Neural progenitor cell (in vitro differentiated cells): ENCODE measurements around the gene GMDS. TPM values are rescaled to one million over a fixed set of nuclear protein-coding genes. Genes with fewer than 3 reads are reported as not detected.

Source experiments
- DNase-seq: peaks from one replicate; pipeline ENCODE4 v3.0.0-alpha.2; 2016; ENCODE audit warnings: low spot score
- H2AFZ ChIP-seq: fragments of 200-600 bp; sonication (generic); replicated peaks from 2 replicates; pipeline ENCODE4 v1.6.1; 2016; ENCODE audit warnings: antibody characterized with exemption
- H3F3A ChIP-seq: fragments of 200-600 bp; sonication (generic); 2 replicates; pipeline ENCODE4 v1.6.1; 2016; ENCODE audit warnings: antibody characterized with exemption, low read depth
- H3K27ac ChIP-seq: fragments of 200-600 bp; sonication (generic); 2 replicates; pipeline ENCODE4 v1.5.1; 2016; ENCODE audit warnings: mild to moderate bottlenecking
- H3K27me3 ChIP-seq: fragments of 200-600 bp; sonication (generic); 2 replicates; pipeline ENCODE4 v1.6.1; 2016; ENCODE audit warnings: mild to moderate bottlenecking, moderate library complexity
- H3K36me3 ChIP-seq: fragments of 200-600 bp; sonication (generic); 2 replicates; pipeline ENCODE4 v1.5.1; 2016
- H3K4me1 ChIP-seq: fragments of 200-600 bp; sonication (generic); 2 replicates; pipeline ENCODE4 v1.6.1; 2016; ENCODE audit warnings: mixed run types
- H3K4me2 ChIP-seq: fragments of 200-600 bp; sonication (generic); 2 replicates; pipeline ENCODE4 v1.6.1; 2016
- H3K4me3 ChIP-seq: fragments of 200-600 bp; sonication (generic); 2 replicates; pipeline ENCODE4 v1.5.1; 2016
- H3K79me2 ChIP-seq: fragments of 200-600 bp; sonication (generic); 2 replicates; pipeline ENCODE4 v1.6.1; 2016; ENCODE audit warnings: low read depth
- H3K9ac ChIP-seq: fragments of 200-600 bp; sonication (generic); 2 replicates; pipeline ENCODE4 v1.6.1; 2016
- H3K9me3 ChIP-seq: fragments of 200-600 bp; sonication (generic); 2 replicates; pipeline ENCODE4 v1.5.1; 2016; ENCODE audit warnings: low read depth
- H4K20me1 ChIP-seq: fragments of 200-600 bp; sonication (generic); 2 replicates; pipeline ENCODE4 v1.6.1; 2016; ENCODE audit warnings: low read depth
- H3K27ac Mint-ChIP-seq: 3 replicates; pipeline ENCODE4 v1.8.0; 2021; ENCODE audit warnings: mixed read lengths
- H3K27me3 Mint-ChIP-seq: 2 replicates; pipeline ENCODE4 v1.8.0; 2022; ENCODE audit warnings: low read depth, mild to moderate bottlenecking, inconsistent platforms, moderate library complexity, mixed read lengths; ENCODE audit not compliant: insufficient read depth
- H3K36me3 Mint-ChIP-seq: 3 replicates; pipeline ENCODE4 v1.8.0; 2021; ENCODE audit warnings: mixed read lengths
- H3K4me1 Mint-ChIP-seq: 3 replicates; pipeline ENCODE4 v1.8.0; 2021; ENCODE audit warnings: mixed read lengths
- H3K4me3 Mint-ChIP-seq: 3 replicates; pipeline ENCODE4 v1.8.0; 2021; ENCODE audit warnings: mild to moderate bottlenecking, moderate library complexity, mixed read lengths
- H3K9me3 Mint-ChIP-seq: 3 replicates; pipeline ENCODE4 v1.8.0; 2020; ENCODE audit warnings: mixed read lengths
- CTCF ChIP-seq: fragments of 200-600 bp; sonication (generic); IDR thresholded peaks from 2 replicates; pipeline ENCODE4 v1.5.1; 2017; ENCODE audit warnings: antibody characterized with exemption, mild to moderate bottlenecking
- EZH2 ChIP-seq: fragments of 200-600 bp; sonication (generic); IDR thresholded peaks from 2 replicates; pipeline ENCODE4 v1.6.1; 2017; ENCODE audit warnings: antibody characterized with exemption, mild to moderate bottlenecking, moderate library complexity
- EZH2phosphoT487 ChIP-seq: fragments of 200-600 bp; sonication (generic); IDR thresholded peaks from 2 replicates; pipeline ENCODE4 v1.6.1; 2017; ENCODE audit warnings: antibody characterized with exemption
- total RNA-seq: library from RNA; depleted of rRNA; stranded (reverse); fragments of >200 nt; gene quantifications from 2 replicates; pipeline ENCODE4 v1.2.3, GENCODE V29; 2015; ENCODE audit warnings: low replicate concordance

The GMDS gene
- total RNA-seq, 1 donor from 2014 or later: 22.6 TPM

- H3K36me3 ChIP-seq: no peaks in the 10 kb centered on the region
- no peaks in the 10 kb centered on the region for H3K27me3 ChIP-seq
- Mint-ChIP-seq H3K9me3 (no peaks in the 10 kb centered on the region), H3K27ac (no peak overlapping the region), H3K27me3 (no peaks in the 10 kb centered on the region), H3K4me3 (no peak overlapping the region), H3K36me3 (no peaks in the 10 kb centered on the region), H3K4me1 (no peaks in the 10 kb centered on the region)
- no peak for DNase-seq
- H3F3A ChIP-seq: no peaks in the 10 kb centered on the region
- no peak overlapping the region for H3K9ac ChIP-seq
- no peak overlapping the region for H3K27ac ChIP-seq
- no peak overlapping the region for H2AFZ ChIP-seq
- H4K20me1 ChIP-seq: no peaks in the 10 kb centered on the region
- no peaks in the 10 kb centered on the region for H3K9me3 ChIP-seq
- TF ChIP-seq EZH2: no peak
- no peak for TF ChIP-seq CTCF
- TF ChIP-seq EZH2phosphoT487: no peak
- H3K4me1 ChIP-seq: no peaks in the 10 kb centered on the region
- H3K79me2 ChIP-seq: no peaks in the 10 kb centered on the region
- no peak overlapping the region for H3K4me3 ChIP-seq
- no peak overlapping the region for H3K4me2 ChIP-seq
Observed at GRCh38 chr6:2235777-2236495, 9.5 kb downstream of the GMDS start.

- H3K27me3 Mint-ChIP-seq: peaks cover 3% of the 10 kb centered on the region
- peaks cover 2% of the 10 kb centered on the region for H3K9me3 Mint-ChIP-seq
- no peak overlapping the region for H2AFZ ChIP-seq
- no peak overlapping the region for H3K4me3 ChIP-seq
- H3F3A ChIP-seq: no peaks in the 10 kb centered on the region
- H3K4me1 Mint-ChIP-seq: peaks cover 9% of the 10 kb centered on the region
- no peak overlapping the region for H3K27ac Mint-ChIP-seq
- H3K79me2 ChIP-seq: no peaks in the 10 kb centered on the region
- no peaks in the 10 kb centered on the region for H3K36me3 Mint-ChIP-seq
- H3K27me3 ChIP-seq: no peaks in the 10 kb centered on the region
- TF ChIP-seq EZH2 (no peak), CTCF (no peak), EZH2phosphoT487 (no peak)
- H3K27ac ChIP-seq: no peak overlapping the region
- DNase-seq: no peak
- H3K9me3 ChIP-seq: no peaks in the 10 kb centered on the region
- no peak overlapping the region for H3K4me3 Mint-ChIP-seq
- no peaks in the 10 kb centered on the region for H4K20me1 ChIP-seq
- H3K4me2 ChIP-seq: no peak overlapping the region
- peaks cover 9% of the 10 kb centered on the region for H3K4me1 ChIP-seq
- H3K36me3 ChIP-seq: no peaks in the 10 kb centered on the region
- H3K9ac ChIP-seq: no peak overlapping the region
Observed at GRCh38 chr6:2232445-2232844, 13.0 kb downstream of the GMDS start.

- Histone ChIP-seq H4K20me1 (no peaks in the 10 kb centered on the region), H3K9ac (no peak overlapping the region), H3K4me1 (peaks cover 9% of the 10 kb centered on the region), H3K79me2 (no peaks in the 10 kb centered on the region), H3F3A (no peaks in the 10 kb centered on the region), H3K27ac (no peak overlapping the region), H3K27me3 (no peaks in the 10 kb centered on the region), H3K4me2 (no peak overlapping the region), H3K4me3 (no peak overlapping the region), H3K9me3 (no peaks in the 10 kb centered on the region), H2AFZ (no peak overlapping the region), H3K36me3 (no peaks in the 10 kb centered on the region)
- DNase-seq: no peak
- Mint-ChIP-seq H3K9me3 (peaks cover 2% of the 10 kb centered on the region), H3K27ac (no peak overlapping the region), H3K4me1 (peaks cover 9% of the 10 kb centered on the region), H3K36me3 (no peaks in the 10 kb centered on the region), H3K4me3 (no peak overlapping the region), H3K27me3 (peaks cover 3% of the 10 kb centered on the region)
- no peak for TF ChIP-seq CTCF
- TF ChIP-seq EZH2: no peak
- TF ChIP-seq EZH2phosphoT487: no peak
Observed at GRCh38 chr6:2231438-2231837, 14.0 kb downstream of the GMDS start.
